ENCODE measurements around the gene VPS9D1. TPM values are rescaled to one million over a fixed set of nuclear protein-coding genes. Genes with fewer than 3 reads are reported as not detected.

Gene VPS9D1
- polyA plus RNA-seq, 2 of the 4 experiments (the other 2 are of a cell fraction), result 2.1 to 5.4 TPM

- TF ChIP-seq MAX (IDR thresholded peaks at IDR 0.05) (no peak), RCOR1 (IDR thresholded peaks at IDR 0.05; ENCODE audit: low read depth, low read length) (no peak), CEBPB (IDR thresholded peaks at IDR 0.05) (no peak), PBX3 (IDR thresholded peaks at IDR 0.05) (no peak), HOXA7 (CRISPR knock-in tag; IDR thresholded peaks at IDR 0.05) (no peak), JUN (IDR thresholded peaks at IDR 0.05) (no peak), E2F6 (IDR thresholded peaks at IDR 0.05; ENCODE audit: borderline replicate concordance, low read depth) (no peak), CHD4 (IDR thresholded peaks at IDR 0.05; ENCODE audit: borderline replicate concordance) (no peak), USF2 (IDR thresholded peaks at IDR 0.05) (no peak), ZFP36 (IDR thresholded peaks at IDR 0.05; ENCODE audit: borderline replicate concordance, partially characterized antibody) (no peak), ATOH8 (CRISPR knock-in tag; IDR thresholded peaks at IDR 0.05; ENCODE audit: low read depth) (no peak), HOXB5 (CRISPR knock-in tag; IDR thresholded peaks at IDR 0.05) (no peak), RFX5 (IDR thresholded peaks at IDR 0.05) (no peak), SREBF2 (IDR thresholded peaks at IDR 0.05) (no peak), CBX8 (IDR thresholded peaks at IDR 0.05) (no peak)
- CTCF ChIA-PET, result interaction anchor here (1.1 to 1.6 kb wide), 2 partner anchors 28 to 127 kb away, joined by 3 to 9 read pairs; no protein-coding TSS in a partner anchor
- H3K4me2 ChIP-seq, result no peak overlapping the region
- H3K4me3 ChIP-seq, result no peak overlapping the region
- FAIRE-seq (no peak), ATAC-seq (no peak), DNase-seq (ENCODE audit: low read depth in 1 of 2, low spot score in 1 of 2) (no peak)
- no peaks in the 10 kb centered on the region for H3K4me1 ChIP-seq
- H3K27ac ChIP-seq, result no peak overlapping the region
- WGBS (ENCODE audit: missing lambda C conversion rate), result 92% methylated on average over 17 of the region's 17 CpGs
- POLR2A ChIA-PET, result no interaction called here
- no peaks in the 10 kb centered on the region for H3K9me3 ChIP-seq
These were observed 12.6 kb upstream of the VPS9D1 start for GRCh38 chr16:89733322-89733721.

- WGBS (ENCODE audit: missing lambda C conversion rate), result 92% methylated on average over 9 of the region's 9 CpGs
- no peak overlapping the region for H3K4me3 ChIP-seq
- TF ChIP-seq MYC (IDR thresholded peaks at IDR 0.05; ENCODE audit: borderline replicate concordance, low read length) (no peak), GATA3 (IDR thresholded peaks at IDR 0.05; ENCODE audit: borderline replicate concordance) (no peak), RAD21 (conservative IDR thresholded peaks at IDR 0.05 in 1 of 2, IDR thresholded peaks at IDR 0.05 in 1 of 2) (no peak), RCOR1 (IDR thresholded peaks at IDR 0.05; ENCODE audit: low read depth, low read length) (no peak), EHF (CRISPR knock-in tag; IDR thresholded peaks at IDR 0.05) (no peak), PHF8 (IDR thresholded peaks at IDR 0.05; ENCODE audit: borderline replicate concordance, low read depth) (no peak)
- ATAC-seq (no peak), FAIRE-seq (no peak), DNase-seq (ENCODE audit: low read depth in 1 of 2, low spot score in 1 of 2) (no peak)
- POLR2A ChIA-PET, result no interaction called here
- no peaks in the 10 kb centered on the region for H3K4me1 ChIP-seq
- CTCF ChIA-PET, result interaction anchor here (1.1 to 1.8 kb wide), 3 partner anchors 14 to 27 kb away, joined by 3 to 8 read pairs (median 3); no protein-coding TSS in a partner anchor
- no peaks in the 10 kb centered on the region for H3K9me3 ChIP-seq
- H3K27ac ChIP-seq, result no peak overlapping the region
- H3K4me2 ChIP-seq, result no peak overlapping the region
These were observed 12.2 kb upstream of the VPS9D1 start for GRCh38 chr16:89732918-89733242.

All from A549 (cell line).